SU-DHL-6 (cell line): ENCODE measurements around the gene OR2T1.

Experiments
- H2AFZ ChIP-seq: fragments of 200-600 bp; sonication (generic); 2 replicates; pipeline ENCODE4 v1.6.1; 2014; ENCODE audit warnings: low read depth, mild to moderate bottlenecking, moderate library complexity, mixed read lengths, antibody characterized with exemption, low read length; ENCODE audit not compliant: severe bottlenecking
- H3F3A ChIP-seq: fragments of 200-600 bp; shearing (Covaris generic); 2 replicates; pipeline ENCODE4 v1.6.0; 2016; ENCODE audit warnings: antibody characterized with exemption, mild to moderate bottlenecking; ENCODE audit not compliant: insufficient read depth
- H3K27ac ChIP-seq: fragments of 200-600 bp; sonication (generic); 2 replicates; pipeline ENCODE4 v1.5.1; 2016; ENCODE audit warnings: low read depth, mild to moderate bottlenecking, low read length, moderate library complexity, mixed read lengths
- H3K27me3 ChIP-seq: fragments of 200-600 bp; sonication (generic), shearing (Covaris generic); 2 replicates; pipeline ENCODE4 v1.6.0; 2014; ENCODE audit warnings: mild to moderate bottlenecking, low read length
- H3K36me3 ChIP-seq: fragments of 200-600 bp; sonication (generic); 2 replicates; pipeline ENCODE4 v1.6.1; 2014; ENCODE audit warnings: mild to moderate bottlenecking, low read length, mixed read lengths
- H3K4me2 ChIP-seq: fragments of 300-600, 200-600 bp; shearing (Covaris generic), sonication (generic); 2 replicates; pipeline ENCODE4 v1.6.0; 2014; ENCODE audit warnings: low read length, low read depth, mild to moderate bottlenecking; ENCODE audit not compliant: poor library complexity, severe bottlenecking
- H3K4me3 ChIP-seq: fragments of 200-600 bp; sonication (generic); 2 replicates; pipeline ENCODE4 v1.5.1; 2014; ENCODE audit warnings: antibody characterized with exemption, low read length, mild to moderate bottlenecking, mixed read lengths; ENCODE audit not compliant: insufficient read depth, poor library complexity, severe bottlenecking
- H3K79me2 ChIP-seq: fragments of 200-600 bp; sonication (generic); 2 replicates; pipeline ENCODE4 v1.6.1; 2014; ENCODE audit warnings: mild to moderate bottlenecking, low read length, moderate library complexity; ENCODE audit not compliant: insufficient read depth
- H3K9ac ChIP-seq: fragments of 200-600 bp; sonication (generic); 2 replicates; pipeline ENCODE4 v1.7.0; 2014; ENCODE audit warnings: mild to moderate bottlenecking, low read length
- H3K9me2 ChIP-seq: fragments of 200-600 bp; sonication (generic); replicated peaks from 2 replicates; pipeline ENCODE4 v1.6.1; 2014; ENCODE audit warnings: low read length; ENCODE audit not compliant: insufficient read depth
- H3K9me3 ChIP-seq: fragments of 200-600 bp; sonication (generic); 2 replicates; pipeline ENCODE4 v1.6.1; 2014; ENCODE audit warnings: low read length, mixed read lengths; ENCODE audit not compliant: insufficient read depth
- H4K20me1 ChIP-seq: fragments of 200-600 bp; sonication (generic); 2 replicates; pipeline ENCODE4 v1.6.1; 2014; ENCODE audit warnings: low read depth, mild to moderate bottlenecking, antibody characterized with exemption, low read length, moderate library complexity, mixed read lengths
- CTCF ChIP-seq: fragments of 200-600 bp; sonication (generic); IDR thresholded peaks from one replicate; pipeline ENCODE4 v1.5.1; 2017; ENCODE audit warnings: antibody characterized with exemption, mild to moderate bottlenecking, low read length, moderate library complexity; ENCODE audit not compliant: insufficient read depth, poor library complexity, severe bottlenecking
- EZH2phosphoT487 ChIP-seq: fragments of 200-600 bp; sonication (generic), shearing (Covaris generic); conservative IDR thresholded peaks from 2 replicates; pipeline ENCODE4 v1.6.1; 2018; ENCODE audit warnings: mild to moderate bottlenecking, antibody characterized with exemption, low read length, moderate library complexity, mixed read lengths

Gene OR2T1

DNA sequence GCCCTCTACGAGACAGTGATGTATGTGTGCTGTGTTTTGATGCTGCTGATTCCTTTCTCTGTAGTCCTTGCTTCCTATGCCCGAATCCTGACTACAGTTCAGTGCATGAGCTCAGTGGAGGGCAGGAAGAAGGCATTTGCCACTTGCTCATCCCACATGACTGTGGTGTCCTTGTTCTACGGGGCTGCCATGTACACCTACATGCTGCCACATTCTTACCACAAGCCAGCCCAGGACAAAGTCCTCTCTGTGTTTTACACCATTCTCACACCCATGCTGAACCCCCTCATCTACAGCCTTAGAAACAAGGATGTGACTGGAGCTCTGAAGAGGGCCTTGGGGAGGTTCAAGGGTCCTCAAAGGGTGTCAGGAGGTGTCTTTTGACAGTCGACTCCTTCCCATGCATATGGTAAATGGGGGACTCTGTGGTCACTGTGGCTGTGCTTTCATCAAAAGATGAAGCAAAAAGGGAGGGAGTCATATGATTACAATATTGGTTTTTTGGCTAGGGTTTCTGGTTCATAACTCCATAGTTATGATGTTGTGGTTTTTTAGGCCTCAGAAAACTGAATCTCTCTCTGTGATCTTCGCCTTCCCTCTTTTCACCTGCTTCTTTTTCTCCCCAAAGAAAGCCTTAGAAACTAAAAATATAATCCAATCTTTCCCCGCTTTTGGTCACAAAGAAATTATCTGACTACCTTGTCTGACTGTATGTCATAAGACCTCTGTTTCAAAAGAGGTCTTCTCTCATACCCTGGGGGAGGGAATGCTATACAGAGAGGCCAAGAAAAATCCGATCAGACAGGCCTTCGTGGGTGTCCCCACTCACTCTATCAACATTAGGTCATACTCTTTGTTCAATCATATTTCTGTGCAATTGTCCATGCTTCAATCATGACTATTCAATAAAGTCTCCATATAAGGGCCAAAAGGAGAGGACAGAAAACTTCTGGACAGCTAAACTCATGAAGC is 4.2 kb downstream of the OR2T1 start:
- H3K4me3 ChIP-seq: no peak overlapping the region
- no peak overlapping the region for H3K9ac ChIP-seq
- no peak overlapping the region for H3K27ac ChIP-seq
- H3K36me3 ChIP-seq: no peaks in the 10 kb centered on the region
- no peaks in the 10 kb centered on the region for H4K20me1 ChIP-seq
- H3F3A ChIP-seq: no peaks in the 10 kb centered on the region
- H3K9me3 ChIP-seq: no peaks in the 10 kb centered on the region
- H3K4me2 ChIP-seq: no peak overlapping the region
- H2AFZ ChIP-seq: no peak overlapping the region
- TF ChIP-seq CTCF (no peak), EZH2phosphoT487 (no peak)
- H3K9me2 ChIP-seq: no peaks in the 10 kb centered on the region
- no peaks in the 10 kb centered on the region for H3K27me3 ChIP-seq
- H3K79me2 ChIP-seq: no peaks in the 10 kb centered on the region

DNA sequence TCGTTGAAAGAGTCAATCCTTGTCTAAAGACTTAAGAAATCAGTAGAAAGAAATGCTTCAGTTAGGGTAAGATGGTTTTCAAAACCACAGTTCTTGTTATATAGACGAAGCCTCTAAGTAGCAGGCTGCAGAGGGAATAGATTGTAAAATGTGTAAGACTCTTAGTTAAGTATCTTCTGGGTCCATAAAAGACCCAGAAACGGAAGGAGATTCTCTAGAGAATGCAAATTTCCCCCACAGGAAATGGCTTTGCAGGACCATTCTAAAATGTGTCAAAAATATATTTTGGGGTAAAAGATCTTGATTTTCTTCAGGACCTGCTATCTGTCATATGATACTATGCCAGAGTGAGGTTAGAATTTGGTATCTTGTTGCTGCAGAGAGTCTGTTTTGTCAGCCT is 13.4 kb downstream of the OR2T1 start:
- H3F3A ChIP-seq: no peaks in the 10 kb centered on the region
- H3K27ac ChIP-seq: no peak overlapping the region
- no peaks in the 10 kb centered on the region for H3K79me2 ChIP-seq
- no peak overlapping the region for H2AFZ ChIP-seq
- H3K27me3 ChIP-seq: no peaks in the 10 kb centered on the region
- H4K20me1 ChIP-seq: no peaks in the 10 kb centered on the region
- H3K4me3 ChIP-seq: no peak overlapping the region
- no peaks in the 10 kb centered on the region for H3K36me3 ChIP-seq
- TF ChIP-seq CTCF (no peak), EZH2phosphoT487 (no peak)
- no peaks in the 10 kb centered on the region for H3K9me2 ChIP-seq
- no peak overlapping the region for H3K9ac ChIP-seq
- H3K9me3 ChIP-seq: peaks cover 11% of the 10 kb centered on the region; the same call in 1 of the 2 replicates
- H3K4me2 ChIP-seq: no peak overlapping the region

DNA sequence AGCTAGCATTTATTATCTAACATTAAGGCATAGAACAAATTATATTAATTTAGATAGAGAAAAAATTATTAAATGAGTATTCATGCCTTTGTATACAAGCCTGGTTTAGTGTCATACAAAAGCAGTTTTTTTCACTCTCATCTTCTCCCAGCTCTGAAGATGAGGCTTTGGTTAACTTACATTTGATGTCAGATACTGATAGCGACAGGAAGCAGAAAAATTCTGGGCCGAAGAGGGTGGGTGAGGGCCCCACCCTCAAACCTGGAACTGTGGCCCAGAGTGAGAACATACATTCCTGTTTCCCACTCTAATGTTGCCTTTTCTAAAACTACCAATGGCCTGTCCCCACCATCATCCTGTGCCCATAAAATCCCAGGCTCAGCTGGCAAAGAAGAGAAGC is 15.0 kb downstream of the OR2T1 start:
- Histone ChIP-seq H3F3A (no peaks in the 10 kb centered on the region), H3K27me3 (no peaks in the 10 kb centered on the region), H3K27ac (no peak overlapping the region), H3K79me2 (no peaks in the 10 kb centered on the region), H2AFZ (no peak overlapping the region), H3K9me3 (peaks cover 13% of the 10 kb centered on the region; the same call in 1 of the 2 replicates), H3K9me2 (no peaks in the 10 kb centered on the region), H3K4me2 (no peak overlapping the region), H3K9ac (no peak overlapping the region), H3K36me3 (no peaks in the 10 kb centered on the region), H3K4me3 (no peak overlapping the region), H4K20me1 (no peaks in the 10 kb centered on the region)
- no peak for TF ChIP-seq EZH2phosphoT487
- TF ChIP-seq CTCF: no peak
